Fibroblast of skin of abdomen (primary cell): Measurements from ENCODE around the gene HIVEP3.

ENCODE experiments used
- DNase-seq: peaks from one replicate; pipeline ENCODE4 v3.0.0-alpha.2; 2013

Gene HIVEP3

GRCh38 chr1:41752514-41753170, 166.1 kb downstream of the HIVEP3 start:
- no peak for DNase-seq

GRCh38 chr1:41751804-41752513, 166.8 kb downstream of the HIVEP3 start:
- peak; percentile 37 for DNase-seq

GRCh38 chr1:41749991-41750745, 168.6 kb downstream of the HIVEP3 start:
- no peak for DNase-seq

GRCh38 chr1:41745022-41745421, 173.7 kb downstream of the HIVEP3 start:
- DNase-seq = no peak

GRCh38 chr1:41743366-41743765, 175.4 kb downstream of the HIVEP3 start:
- DNase-seq = peak; percentile 89

GRCh38 chr1:41742219-41742618, 176.5 kb downstream of the HIVEP3 start:
- DNase-seq = peak; percentile 92

- no peak for DNase-seq
Observed at GRCh38 chr1:41741244-41741643, 177.5 kb downstream of the HIVEP3 start.

GRCh38 chr1:41740630-41741239, 178.0 kb downstream of the HIVEP3 start:
- no peak for DNase-seq

- no peak for DNase-seq
Observed at GRCh38 chr1:41740058-41740457, 178.7 kb downstream of the HIVEP3 start.

- DNase-seq = peak; percentile 80
Observed at GRCh38 chr1:41739061-41739955, 179.4 kb downstream of the HIVEP3 start.

- peak; percentile 56 for DNase-seq
Observed at GRCh38 chr1:41738475-41738874, 180.2 kb downstream of the HIVEP3 start.

GRCh38 chr1:41738006-41738405, 180.7 kb downstream of the HIVEP3 start:
- DNase-seq = no peak

GRCh38 chr1:41735631-41736260, 183.0 kb downstream of the HIVEP3 start:
- peak; percentile 40 for DNase-seq

- no peak for DNase-seq
Observed at GRCh38 chr1:41735139-41735538, 183.6 kb downstream of the HIVEP3 start.

- DNase-seq = no peak
Observed at GRCh38 chr1:41734201-41734970, 184.3 kb downstream of the HIVEP3 start.

GRCh38 chr1:41733725-41734124, 185.0 kb downstream of the HIVEP3 start:
- no peak for DNase-seq

GRCh38 chr1:41733021-41733420, 185.7 kb downstream of the HIVEP3 start:
- DNase-seq = no peak

- DNase-seq = no peak
Observed at GRCh38 chr1:41731516-41732030, 187.1 kb downstream of the HIVEP3 start.

GRCh38 chr1:41730806-41731205, 187.9 kb downstream of the HIVEP3 start:
- DNase-seq = no peak

GRCh38 chr1:41728403-41729202, 190.1 kb downstream of the HIVEP3 start:
- no peak for DNase-seq
